ENCODE data around the gene ZFYVE9. TPM values are rescaled to one million over a fixed set of nuclear protein-coding genes. Genes with fewer than 3 reads are reported as not detected.

The ZFYVE9 gene
- total and polyA plus RNA-seq, 2 experiments from 2014 or later = 7.1 to 30.3 TPM

DNA sequence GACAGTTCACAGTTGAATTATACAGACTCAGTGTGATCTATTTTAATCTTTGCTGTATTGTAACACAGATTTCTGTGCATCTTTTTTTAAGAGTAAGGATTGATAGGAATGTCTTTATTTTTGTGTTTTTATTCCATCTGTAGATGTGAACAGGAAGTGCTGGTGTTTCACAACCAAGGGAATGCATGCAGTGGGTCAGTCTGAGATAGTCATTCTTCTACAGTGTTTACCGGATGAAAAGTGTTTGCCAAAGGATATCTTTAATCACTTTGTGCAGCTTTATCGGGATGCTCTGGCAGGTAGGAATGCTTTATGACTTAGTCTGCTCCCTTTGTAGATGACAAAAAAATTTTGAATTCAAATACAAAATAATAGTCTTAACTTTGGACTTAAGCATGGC, 139.6 kb downstream of the ZFYVE9 start:
- H3K4me1 ChIP-seq (ENCODE audit: low read depth) = no peaks in the 10 kb centered on the region
- peaks cover 25% of the 10 kb centered on the region for H3K36me3 ChIP-seq
- DNase-seq (ENCODE audit: low read depth in 1 of 2, low spot score in 1 of 2) = peak in 1 of 2 donors; percentile 71
- H3K27me3 ChIP-seq = no peaks in the 10 kb centered on the region
- no peak overlapping the region for H3K27ac ChIP-seq
- H3K9me3 ChIP-seq (ENCODE audit: low read depth) = no peaks in the 10 kb centered on the region
- no peak overlapping the region for H3K4me3 ChIP-seq
- TF ChIP-seq, protein P1, sequence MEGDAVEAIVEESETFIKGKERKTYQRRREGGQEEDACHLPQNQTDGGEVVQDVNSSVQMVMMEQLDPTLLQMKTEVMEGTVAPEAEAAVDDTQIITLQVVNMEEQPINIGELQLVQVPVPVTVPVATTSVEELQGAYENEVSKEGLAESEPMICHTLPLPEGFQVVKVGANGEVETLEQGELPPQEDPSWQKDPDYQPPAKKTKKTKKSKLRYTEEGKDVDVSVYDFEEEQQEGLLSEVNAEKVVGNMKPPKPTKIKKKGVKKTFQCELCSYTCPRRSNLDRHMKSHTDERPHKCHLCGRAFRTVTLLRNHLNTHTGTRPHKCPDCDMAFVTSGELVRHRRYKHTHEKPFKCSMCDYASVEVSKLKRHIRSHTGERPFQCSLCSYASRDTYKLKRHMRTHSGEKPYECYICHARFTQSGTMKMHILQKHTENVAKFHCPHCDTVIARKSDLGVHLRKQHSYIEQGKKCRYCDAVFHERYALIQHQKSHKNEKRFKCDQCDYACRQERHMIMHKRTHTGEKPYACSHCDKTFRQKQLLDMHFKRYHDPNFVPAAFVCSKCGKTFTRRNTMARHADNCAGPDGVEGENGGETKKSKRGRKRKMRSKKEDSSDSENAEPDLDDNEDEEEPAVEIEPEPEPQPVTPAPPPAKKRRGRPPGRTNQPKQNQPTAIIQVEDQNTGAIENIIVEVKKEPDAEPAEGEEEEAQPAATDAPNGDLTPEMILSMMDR (IDR thresholded peaks at IDR 0.05; ENCODE audit: low read depth, low read length) = no peak

DNA sequence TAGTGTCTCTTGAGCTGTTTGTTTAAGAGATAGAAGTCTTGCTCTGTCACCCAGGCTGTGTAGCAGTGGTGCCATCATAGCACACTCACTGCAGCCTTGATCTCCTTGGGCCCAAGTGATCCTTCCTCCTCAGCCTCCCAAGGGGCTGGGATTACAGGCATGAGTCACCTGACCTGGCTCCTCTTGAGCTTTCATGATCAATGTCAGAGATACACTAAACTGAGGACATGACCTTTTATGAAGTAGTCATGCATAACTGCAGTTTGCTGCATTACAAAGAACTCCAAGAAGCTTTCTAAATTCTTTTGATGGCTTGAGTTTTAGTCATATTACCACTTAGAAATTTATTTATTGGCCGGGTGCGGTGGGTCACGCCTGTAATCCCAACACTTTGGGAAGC, 146.4 kb downstream of the ZFYVE9 start:
- DNase-seq (ENCODE audit: low read depth in 1 of 2, low spot score in 1 of 2) = peak in 1 of 2 donors; percentile 25
- Histone ChIP-seq H3K9me3 (ENCODE audit: low read depth) (no peaks in the 10 kb centered on the region), H3K27ac (no peak overlapping the region), H3K27me3 (no peaks in the 10 kb centered on the region), H3K4me1 (ENCODE audit: low read depth) (no peaks in the 10 kb centered on the region), H3K36me3 (peaks cover 3% of the 10 kb centered on the region), H3K4me3 (no peak overlapping the region)
- TF ChIP-seq, protein P1 (IDR thresholded peaks at IDR 0.05; ENCODE audit: low read depth, low read length) = no peak

DNA sequence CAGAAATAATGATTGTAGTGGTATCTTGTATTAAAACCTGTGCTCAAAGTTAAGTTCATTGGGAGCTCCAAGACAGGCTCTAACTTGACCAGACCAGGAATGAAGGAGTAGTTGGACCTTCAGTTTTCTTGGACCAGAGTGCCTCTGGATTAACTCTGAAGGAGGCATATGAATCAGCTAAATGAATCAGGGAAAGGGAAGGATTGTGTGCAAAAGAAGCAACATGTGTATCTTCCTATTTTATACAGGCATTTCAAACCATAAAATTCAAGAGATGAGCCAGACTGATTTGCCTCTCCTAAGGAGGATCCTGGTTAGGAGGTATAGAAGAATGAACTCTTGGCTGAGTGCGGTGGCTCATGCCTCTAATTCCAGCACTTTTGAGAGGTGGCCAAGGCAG, 152.7 kb downstream of the ZFYVE9 start:
- no peak overlapping the region for H3K4me3 ChIP-seq
- TF ChIP-seq, protein P1 (IDR thresholded peaks at IDR 0.05; ENCODE audit: low read depth, low read length) = no peak
- no peak for DNase-seq (ENCODE audit: low read depth in 1 of 2, low spot score in 1 of 2)
- H3K9me3 ChIP-seq (ENCODE audit: low read depth) = no peaks in the 10 kb centered on the region
- no peaks in the 10 kb centered on the region for H3K4me1 ChIP-seq (ENCODE audit: low read depth)
- no peaks in the 10 kb centered on the region for H3K27me3 ChIP-seq
- H3K27ac ChIP-seq = no peak overlapping the region
- H3K36me3 ChIP-seq = peaks cover 7% of the 10 kb centered on the region

DNA sequence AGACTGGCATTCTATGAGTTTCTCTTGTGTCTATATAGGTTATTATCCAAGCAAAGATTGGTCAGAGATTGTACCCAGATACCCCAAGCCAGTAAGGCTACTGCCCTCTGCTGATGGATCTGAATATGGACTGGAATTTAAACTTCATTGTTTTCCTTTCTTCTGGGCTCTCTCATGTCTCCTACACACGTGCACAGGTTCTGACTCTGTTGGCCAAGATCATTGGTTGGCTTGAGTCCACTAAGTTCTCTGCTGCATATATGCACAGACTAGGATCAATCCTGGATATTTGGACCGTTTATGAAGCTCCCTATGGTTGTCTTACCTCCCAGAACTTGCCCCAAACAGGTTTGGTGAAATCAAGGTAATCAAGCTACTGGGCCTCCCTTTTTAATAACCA, 154.5 kb downstream of the ZFYVE9 start:
- TF ChIP-seq, protein P1 (IDR thresholded peaks at IDR 0.05; ENCODE audit: low read depth, low read length) = peak; percentile 73
- H3K27me3 ChIP-seq = no peaks in the 10 kb centered on the region
- H3K27ac ChIP-seq = no peak overlapping the region
- DNase-seq (ENCODE audit: low read depth in 1 of 2, low spot score in 1 of 2) = peak; percentile 27 to 70
- no peaks in the 10 kb centered on the region for H3K4me1 ChIP-seq (ENCODE audit: low read depth)
- H3K9me3 ChIP-seq (ENCODE audit: low read depth) = no peaks in the 10 kb centered on the region
- peaks cover 4% of the 10 kb centered on the region for H3K36me3 ChIP-seq
- H3K4me3 ChIP-seq = no peak overlapping the region

DNA sequence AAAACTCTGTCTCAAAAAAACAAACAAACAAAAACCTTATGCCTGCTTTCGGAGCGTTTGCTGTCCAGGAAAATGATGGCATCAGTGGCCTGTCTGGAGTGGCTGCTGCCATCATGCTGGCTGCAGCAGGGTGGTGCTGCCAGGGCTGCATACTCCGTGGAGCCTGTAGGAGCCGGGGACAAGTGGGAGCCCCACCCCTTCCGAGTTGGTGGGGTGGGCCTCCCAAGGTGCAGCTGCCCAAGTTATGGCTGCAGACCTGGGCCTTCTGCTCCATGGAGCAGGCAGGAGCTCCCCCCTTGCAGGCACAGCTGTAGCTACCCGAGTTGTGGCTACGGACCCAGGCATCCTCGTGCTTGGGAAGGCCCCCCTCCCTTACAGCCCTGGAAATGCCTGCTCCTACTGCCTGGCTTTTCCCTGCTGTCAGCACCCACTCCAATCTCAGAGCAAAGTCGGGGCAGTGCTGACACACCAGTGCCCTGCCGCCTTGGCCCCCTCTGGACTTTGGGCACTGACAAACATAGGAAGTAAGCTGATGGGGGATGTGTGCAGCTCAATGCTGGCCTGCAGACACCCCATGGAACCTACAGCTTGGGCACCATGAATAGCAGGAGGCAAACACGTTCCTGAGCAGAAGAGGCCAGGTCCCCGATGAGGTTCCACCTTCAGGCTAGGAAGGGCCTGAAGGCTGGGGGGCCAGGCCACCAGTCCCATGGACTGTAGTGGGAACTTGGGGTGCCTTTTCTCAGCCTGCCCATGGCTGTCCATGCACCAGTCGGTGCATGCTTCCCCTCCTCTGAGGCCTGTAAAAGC, 163.7 kb downstream of the ZFYVE9 start:
- peaks cover 11% of the 10 kb centered on the region for H3K4me1 ChIP-seq (ENCODE audit: low read depth)
- no peak overlapping the region for H3K4me3 ChIP-seq

More for the DNA sequence above, 163.7 kb downstream of the ZFYVE9 start:
- DNase-seq (ENCODE audit: low read depth in 1 of 2, low spot score in 1 of 2) = peak in 1 of 2 donors; percentile 82
- no peaks in the 10 kb centered on the region for H3K27me3 ChIP-seq
- no peaks in the 10 kb centered on the region for H3K9me3 ChIP-seq (ENCODE audit: low read depth)
- H3K27ac ChIP-seq = peak overlapping the region; percentile 48
- peaks cover 6% of the 10 kb centered on the region for H3K36me3 ChIP-seq
- TF ChIP-seq, protein P1 (IDR thresholded peaks at IDR 0.05; ENCODE audit: low read depth, low read length) = no peak

All from cardiac muscle cell (in vitro differentiated cells and primary cell).